Activated CD8-positive, alpha-beta T cell treated with anti-CD3 and anti-CD28 coated beads for 36 hours (primary cell): Measurements from ENCODE around the gene TMC8. TPM values are rescaled to one million over a fixed set of nuclear protein-coding genes. Genes with fewer than 3 reads are reported as not detected.

Experiments used
- ATAC-seq: fragments of 200-7000 bp; cut with Tn5 transposase; one replicate; pipeline ENCODE4 v1.10.0; 2021; ENCODE audit warnings: mild to moderate bottlenecking, moderate library complexity
- CTCF ChIA-PET: fragments of 350-600 bp; sonication (Branson Sonifier 250); formaldehyde crosslinking; loops from one replicate; lab custom pipeline; 2021; ENCODE audit warnings: antibody characterized with exemption; lab: Charles Lee
- POLR2A ChIA-PET: fragments of 350-600 bp; sonication (Branson Sonifier 250); formaldehyde crosslinking; loops from one replicate; lab custom pipeline; 2021; ENCODE audit warnings: antibody characterized with exemption; lab: Charles Lee
- DNase-seq: peaks from one replicate; pipeline ENCODE4 v3.0.0-alpha.2; 2020
- H3K27ac Mint-ChIP-seq: one replicate; pipeline ENCODE4 v1.8.0; 2021; ENCODE audit warnings: mild to moderate bottlenecking, mixed read lengths
- H3K27me3 Mint-ChIP-seq: one replicate; pipeline ENCODE4 v1.8.0; 2021; ENCODE audit warnings: mixed read lengths
- H3K36me3 Mint-ChIP-seq: one replicate; pipeline ENCODE4 v1.8.0; 2021; ENCODE audit warnings: low read depth, mixed read lengths
- H3K4me1 Mint-ChIP-seq: one replicate; pipeline ENCODE4 v1.8.0; 2021; ENCODE audit warnings: low read depth, mixed read lengths
- H3K4me3 Mint-ChIP-seq: one replicate; pipeline ENCODE4 v1.8.0; 2021; ENCODE audit warnings: mild to moderate bottlenecking, moderate library complexity, mixed read lengths
- H3K9me3 Mint-ChIP-seq: one replicate; pipeline ENCODE4 v1.8.0; 2021; ENCODE audit warnings: mixed read lengths
- intact Hi-C: fragments of 100-400 bp; cut with micrococcal nuclease; formaldehyde crosslinking; loops from one replicate; pipeline ENCODE4 v1.10.0; 2022
- total RNA-seq, 2 experiments: library from RNA; stranded (reverse); gene quantifications; one replicate each; pipeline ENCODE4 v1.2.3, GENCODE V29; 2021
- TF ChIP-seq, protein P1 (sequence below): fragments of 200-600 bp; IDR thresholded peaks from one replicate; pipeline ENCODE4 v1.8.0; 2022; ENCODE audit warnings: antibody characterized with exemption, mild to moderate bottlenecking

TMC8 gene
- total RNA-seq, 2 experiments from 2014 or later = 182 to 197 TPM

DNA sequence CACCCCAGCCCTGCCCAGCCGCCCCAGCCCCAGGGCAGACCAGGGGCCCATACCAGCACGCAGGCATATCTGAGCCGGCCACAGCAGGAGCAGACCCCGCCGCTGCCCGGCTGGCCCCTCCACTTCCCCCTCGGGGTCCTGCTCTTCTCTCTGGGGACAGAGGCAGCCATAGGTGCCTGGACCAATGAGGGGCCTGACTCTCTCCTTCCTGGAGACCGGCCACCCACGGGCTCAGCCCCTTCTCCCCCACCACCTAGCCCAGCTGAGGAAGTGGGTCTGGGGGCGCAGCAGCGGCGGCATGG is 5.8 kb upstream of the TMC8 start:
- Mint-ChIP-seq H3K36me3 (peaks cover 62% of the 10 kb centered on the region), H3K4me3 (peak overlapping the region; percentile 78), H3K4me1 (peaks cover 60% of the 10 kb centered on the region), H3K27ac (peak overlapping the region; percentile 50), H3K27me3 (no peaks in the 10 kb centered on the region), H3K9me3 (no peaks in the 10 kb centered on the region)
- CTCF ChIA-PET = interaction anchor here (1.1 to 7.9 kb wide), 4 partner anchors 8 to 126 kb away, joined by 3 to 83 read pairs (median 9); no protein-coding TSS in a partner anchor
- intact Hi-C loops = no loop called here
- ATAC-seq = no peak
- TF ChIP-seq, protein P1, sequence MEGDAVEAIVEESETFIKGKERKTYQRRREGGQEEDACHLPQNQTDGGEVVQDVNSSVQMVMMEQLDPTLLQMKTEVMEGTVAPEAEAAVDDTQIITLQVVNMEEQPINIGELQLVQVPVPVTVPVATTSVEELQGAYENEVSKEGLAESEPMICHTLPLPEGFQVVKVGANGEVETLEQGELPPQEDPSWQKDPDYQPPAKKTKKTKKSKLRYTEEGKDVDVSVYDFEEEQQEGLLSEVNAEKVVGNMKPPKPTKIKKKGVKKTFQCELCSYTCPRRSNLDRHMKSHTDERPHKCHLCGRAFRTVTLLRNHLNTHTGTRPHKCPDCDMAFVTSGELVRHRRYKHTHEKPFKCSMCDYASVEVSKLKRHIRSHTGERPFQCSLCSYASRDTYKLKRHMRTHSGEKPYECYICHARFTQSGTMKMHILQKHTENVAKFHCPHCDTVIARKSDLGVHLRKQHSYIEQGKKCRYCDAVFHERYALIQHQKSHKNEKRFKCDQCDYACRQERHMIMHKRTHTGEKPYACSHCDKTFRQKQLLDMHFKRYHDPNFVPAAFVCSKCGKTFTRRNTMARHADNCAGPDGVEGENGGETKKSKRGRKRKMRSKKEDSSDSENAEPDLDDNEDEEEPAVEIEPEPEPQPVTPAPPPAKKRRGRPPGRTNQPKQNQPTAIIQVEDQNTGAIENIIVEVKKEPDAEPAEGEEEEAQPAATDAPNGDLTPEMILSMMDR = no peak
- POLR2A ChIA-PET = interaction anchor here (0.8 to 18.6 kb wide), 6 partner anchors 11 to 63 kb away, joined by 3 to 335 read pairs (median 4); partner anchors contain the start of genes AFMID, C17orf99, TK1 and TMC8
- DNase-seq = no peak

DNA sequence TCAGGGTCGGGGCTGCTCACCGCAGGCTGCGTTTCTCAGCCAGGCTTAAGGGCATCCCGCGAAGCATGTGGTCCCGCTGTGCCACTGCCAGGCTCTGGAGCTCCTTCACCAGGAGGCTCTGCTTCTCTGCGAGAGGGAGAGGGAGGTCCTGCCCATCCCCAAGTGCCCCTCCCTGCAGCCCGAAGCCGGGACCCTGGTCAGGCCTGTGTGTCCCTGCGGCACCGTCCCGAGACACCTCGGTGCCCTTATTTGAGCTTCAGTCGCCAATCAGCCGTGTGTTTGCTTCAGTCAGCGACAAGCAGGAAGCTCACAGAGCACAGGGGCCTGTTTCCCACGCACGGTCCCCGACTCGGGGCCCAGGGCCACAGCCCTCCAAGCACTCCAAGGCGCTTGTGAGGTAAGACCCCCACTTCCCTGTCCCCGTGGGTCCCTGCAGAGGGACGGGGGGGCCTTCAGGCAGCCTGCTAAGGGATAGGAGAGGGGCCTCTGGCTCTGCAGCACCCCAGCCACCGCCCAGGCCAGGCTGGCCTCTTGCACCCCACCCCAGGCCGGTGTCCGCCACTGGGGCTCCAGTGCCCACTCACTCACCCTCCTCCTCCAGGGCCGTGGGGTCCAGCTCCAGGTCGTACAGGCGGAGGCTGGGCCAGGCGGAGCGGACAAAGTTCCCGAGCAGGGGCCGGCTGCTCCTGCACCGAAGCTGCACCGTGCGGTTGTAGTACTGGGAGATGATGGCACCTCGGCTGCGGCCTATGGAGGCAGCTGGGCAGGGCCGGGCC is 5.2 kb upstream of the TMC8 start:
- POLR2A ChIA-PET = interaction anchor here (0.8 to 18.6 kb wide), 7 partner anchors 12 to 62 kb away, joined by 3 to 335 read pairs (median 4); partner anchors contain the start of genes AFMID, C17orf99, TK1 and TMC8
- TF ChIP-seq, protein P1 = no peak
- H3K4me1 Mint-ChIP-seq = peaks cover 64% of the 10 kb centered on the region
- peaks cover 58% of the 10 kb centered on the region for H3K36me3 Mint-ChIP-seq
- ATAC-seq = no peak
- no peaks in the 10 kb centered on the region for H3K27me3 Mint-ChIP-seq
- peak; percentile 58 for DNase-seq
- intact Hi-C loops = no loop called here
- H3K4me3 Mint-ChIP-seq = peak overlapping the region; percentile 78
- H3K27ac Mint-ChIP-seq = peak overlapping the region; percentile 50
- CTCF ChIA-PET = interaction anchor here (0.8 to 7.9 kb wide), 6 partner anchors 9 to 126 kb away, joined by 3 to 83 read pairs (median 4); no protein-coding TSS in a partner anchor
- no peaks in the 10 kb centered on the region for H3K9me3 Mint-ChIP-seq

DNA sequence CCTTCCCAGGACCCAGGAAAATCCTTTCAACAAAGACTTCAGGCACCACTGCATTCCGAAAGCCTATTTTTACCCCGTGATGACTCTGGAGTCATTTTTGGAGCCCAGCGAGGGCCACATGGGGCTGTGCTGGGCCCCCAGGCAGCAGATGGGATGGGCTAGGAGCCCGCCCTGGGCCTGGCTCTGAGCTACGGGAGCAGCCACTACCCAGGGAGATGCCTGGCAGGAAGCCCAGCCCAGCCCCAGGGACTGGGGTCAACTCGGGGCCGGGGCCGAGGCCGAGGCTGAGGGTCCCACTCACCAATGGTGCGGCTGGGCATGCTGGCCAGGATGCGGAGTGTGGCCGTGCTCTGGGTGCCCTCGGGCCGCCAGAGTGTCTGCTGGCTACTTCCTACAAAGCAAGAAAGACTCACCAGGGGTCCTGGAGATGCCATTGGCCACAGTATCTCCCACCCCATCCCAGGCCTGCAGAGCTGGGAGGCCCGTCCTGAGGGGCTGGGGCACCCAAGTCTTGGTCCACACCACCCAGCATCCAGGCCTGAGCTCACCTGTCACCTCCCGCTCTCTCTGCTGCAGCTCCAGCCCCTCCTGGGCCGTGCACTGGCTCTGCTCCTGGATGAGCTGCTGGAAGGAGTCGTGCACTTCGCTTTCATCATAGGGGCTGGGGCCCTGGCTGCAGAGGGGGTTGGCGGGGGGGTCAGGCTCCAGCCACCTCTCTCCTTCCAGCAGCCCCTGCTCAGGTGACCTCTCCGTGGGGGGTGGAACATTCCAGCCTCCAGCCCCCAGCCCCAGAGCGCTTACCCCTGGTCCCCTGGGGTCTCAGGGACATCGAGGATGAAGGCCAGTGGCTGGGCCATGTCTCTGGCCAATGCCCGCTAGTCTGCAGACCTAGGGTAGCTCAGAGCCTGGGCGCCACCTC is 4.3 kb upstream of the TMC8 start:
- ATAC-seq (no peak), DNase-seq (no peak)
- Mint-ChIP-seq H3K36me3 (peaks cover 56% of the 10 kb centered on the region), H3K27me3 (no peaks in the 10 kb centered on the region), H3K4me1 (peaks cover 54% of the 10 kb centered on the region), H3K4me3 (peak overlapping the region; percentile 78), H3K27ac (peak overlapping the region; percentile 91), H3K9me3 (no peaks in the 10 kb centered on the region)
- CTCF ChIA-PET = interaction anchor here (0.8 to 7.9 kb wide), 8 partner anchors 8 to 125 kb away, joined by 3 to 83 read pairs (median 4); no protein-coding TSS in a partner anchor
- POLR2A ChIA-PET = interaction anchor here (1.1 to 18.6 kb wide), 5 partner anchors 12 to 61 kb away, joined by 4 to 335 read pairs (median 5); partner anchors contain the start of genes AFMID, C17orf99, TK1 and TMC8
- intact Hi-C loops = no loop called here
- TF ChIP-seq, protein P1 = no peak

DNA sequence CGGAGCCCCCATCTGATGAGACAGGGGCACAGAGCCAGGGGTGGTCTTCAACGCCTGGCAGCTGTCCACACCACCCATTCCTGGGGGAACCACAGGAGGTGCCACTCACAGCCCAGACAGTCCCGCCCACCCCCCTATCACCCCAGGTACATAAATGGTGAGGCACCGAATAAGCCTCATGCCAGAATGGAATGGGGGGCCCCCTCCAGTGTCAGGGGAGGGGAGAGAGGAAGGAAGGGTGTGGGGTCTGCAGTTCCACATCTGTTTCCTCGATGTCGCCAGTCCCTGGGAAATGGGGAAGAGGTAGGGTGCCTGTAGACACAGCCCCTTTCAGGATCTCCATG is 3.7 kb upstream of the TMC8 start:
- Mint-ChIP-seq H3K27ac (peak overlapping the region; percentile 91), H3K36me3 (peaks cover 50% of the 10 kb centered on the region), H3K4me1 (peaks cover 48% of the 10 kb centered on the region), H3K4me3 (peak overlapping the region; percentile 78), H3K27me3 (no peaks in the 10 kb centered on the region), H3K9me3 (no peaks in the 10 kb centered on the region)
- CTCF ChIA-PET = interaction anchor here (0.9 to 7.9 kb wide), 8 partner anchors 9 to 124 kb away, joined by 3 to 83 read pairs (median 5); no protein-coding TSS in a partner anchor
- no peak for DNase-seq
- no peak for ATAC-seq
- intact Hi-C loops = no loop called here
- TF ChIP-seq, protein P1 = no peak
- POLR2A ChIA-PET = interaction anchor here (1.4 to 18.6 kb wide), 3 partner anchors 12 to 43 kb away, joined by 3 to 335 read pairs (median 56); partner anchors contain the start of genes C17orf99 and TMC8
